NK-92 (cell line): ENCODE results near the gene LIPC.

Experiments used
- DNase-seq: peaks from one replicate; lab custom pipeline; 2025; ENCODE audit not compliant: unreplicated experiment; lab: John Stamatoyannopoulos, UW

Gene LIPC

DNA sequence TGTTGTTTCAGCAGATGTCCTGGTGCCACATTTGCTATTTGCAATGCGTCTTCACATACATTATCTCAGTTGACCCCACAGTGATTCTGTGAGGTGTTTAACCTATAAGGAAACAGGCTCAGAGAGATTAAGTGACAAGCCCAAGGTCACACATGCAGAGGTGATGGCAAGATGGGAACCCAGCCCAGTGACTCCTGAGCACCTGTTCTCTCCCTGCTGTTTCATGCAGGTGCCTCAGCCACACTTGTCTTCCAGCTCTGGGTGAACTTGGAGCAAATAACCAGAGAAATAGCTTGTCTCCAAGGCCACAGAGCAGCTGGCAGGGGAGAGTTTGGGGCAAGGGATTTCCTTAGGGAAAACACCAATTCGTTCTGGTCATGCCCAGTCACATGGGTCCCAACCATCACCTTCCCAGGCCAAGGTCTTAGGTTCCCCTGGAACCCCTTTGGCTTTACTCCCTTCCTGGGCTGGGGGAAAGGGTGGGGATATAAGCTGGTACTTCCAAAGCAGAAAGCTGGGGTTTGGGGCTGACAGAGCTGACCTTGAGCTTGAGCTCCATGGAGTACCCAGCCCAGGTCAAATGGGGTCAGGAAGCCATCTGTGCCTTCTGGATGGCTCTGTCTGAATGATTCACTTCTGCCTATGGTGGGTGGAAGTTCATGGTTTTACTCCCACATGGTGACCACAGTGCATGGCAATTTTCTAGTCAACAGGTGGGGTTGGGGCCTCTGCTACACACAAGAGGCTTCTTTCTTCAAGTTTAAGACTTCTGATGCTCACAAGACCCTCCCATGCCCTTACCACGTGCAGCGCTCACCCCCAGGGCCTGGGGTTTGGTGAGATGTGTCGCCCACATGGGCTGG is 22.4 kb downstream of the LIPC start:
- no peak for DNase-seq

DNA sequence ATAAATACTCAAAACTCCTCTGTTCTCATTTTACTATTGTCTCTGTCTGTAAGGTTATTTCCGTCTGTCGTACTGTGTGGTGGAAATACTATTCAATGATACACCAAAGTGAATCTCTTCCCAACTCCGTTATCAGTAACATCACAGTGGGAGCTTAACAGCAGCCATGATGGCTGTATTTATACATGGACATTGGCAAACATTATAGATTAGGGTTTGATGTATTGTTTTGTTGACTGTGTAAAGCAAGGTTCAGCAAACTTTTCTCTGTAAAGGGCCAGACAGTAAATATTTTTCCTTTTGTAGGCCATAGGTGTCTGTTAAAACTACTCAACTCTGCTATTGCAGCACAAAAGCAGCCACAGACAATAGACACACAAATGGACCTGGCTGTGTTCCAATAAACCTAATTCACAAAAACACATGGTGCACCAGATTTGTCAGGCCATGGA is 23.2 kb downstream of the LIPC start:
- DNase-seq, result no peak

DNA sequence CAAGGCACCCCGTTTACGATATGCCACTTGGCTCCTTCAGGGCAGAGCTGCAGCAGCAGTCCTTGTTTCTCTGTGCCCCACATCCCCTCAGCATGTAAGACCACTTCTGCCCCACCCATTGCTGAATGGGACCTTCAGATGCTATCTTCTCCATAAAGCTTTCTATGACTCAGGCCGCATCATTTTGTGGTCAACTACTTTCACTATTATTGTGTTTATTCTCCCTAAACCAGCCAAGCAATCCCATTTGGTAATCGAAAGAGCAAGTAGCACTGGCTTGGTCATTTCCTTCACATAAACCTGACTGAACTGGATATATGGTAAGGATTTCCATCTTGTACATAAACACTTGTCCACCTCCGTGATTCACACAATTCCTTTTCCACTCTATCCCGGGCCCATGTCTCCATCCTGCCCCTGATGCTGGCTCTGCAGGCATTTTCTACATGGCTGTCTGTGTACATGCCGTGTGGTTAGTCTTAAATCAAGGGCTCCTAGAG is 25.7 kb downstream of the LIPC start:
- DNase-seq, result no peak

DNA sequence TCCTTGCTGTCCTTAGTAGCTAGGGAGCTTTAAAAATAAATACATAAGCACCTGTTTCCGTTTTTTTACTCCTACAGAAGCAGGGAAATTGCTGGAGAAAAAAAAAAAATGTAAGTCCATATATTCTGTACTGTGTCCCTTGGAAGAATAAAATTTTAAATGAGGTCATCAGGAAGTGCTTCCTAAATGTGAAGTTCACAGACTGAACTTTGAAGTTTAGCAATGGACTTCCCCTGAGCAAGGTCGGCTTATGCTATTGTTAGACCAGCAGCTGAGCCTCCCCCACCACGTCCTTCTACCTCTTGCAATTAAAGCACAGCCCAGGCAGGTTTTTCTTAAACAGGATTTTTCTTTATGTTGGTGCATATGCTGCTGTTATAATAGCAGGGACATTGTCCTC is 26.3 kb downstream of the LIPC start:
- no peak for DNase-seq

DNA sequence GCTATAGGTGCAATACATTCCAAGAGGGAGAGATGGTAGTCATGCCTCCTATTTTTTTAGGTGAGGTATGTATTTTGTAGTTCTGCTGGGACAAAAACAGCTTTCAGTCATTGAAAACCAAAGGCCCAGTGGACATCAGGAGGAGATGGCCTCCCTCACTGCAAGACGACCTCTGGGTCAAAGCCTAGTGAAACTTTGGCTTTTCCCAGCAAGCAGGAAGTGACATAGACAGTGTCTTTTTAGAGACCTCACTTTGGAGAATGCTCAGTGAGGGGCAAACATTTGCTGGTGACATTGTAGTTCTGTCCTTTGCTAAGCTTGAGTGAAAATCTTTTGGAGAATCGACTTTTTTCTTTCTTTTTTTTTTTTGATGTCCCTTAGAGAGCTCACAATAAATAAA is 27.3 kb downstream of the LIPC start:
- no peak for DNase-seq

DNA sequence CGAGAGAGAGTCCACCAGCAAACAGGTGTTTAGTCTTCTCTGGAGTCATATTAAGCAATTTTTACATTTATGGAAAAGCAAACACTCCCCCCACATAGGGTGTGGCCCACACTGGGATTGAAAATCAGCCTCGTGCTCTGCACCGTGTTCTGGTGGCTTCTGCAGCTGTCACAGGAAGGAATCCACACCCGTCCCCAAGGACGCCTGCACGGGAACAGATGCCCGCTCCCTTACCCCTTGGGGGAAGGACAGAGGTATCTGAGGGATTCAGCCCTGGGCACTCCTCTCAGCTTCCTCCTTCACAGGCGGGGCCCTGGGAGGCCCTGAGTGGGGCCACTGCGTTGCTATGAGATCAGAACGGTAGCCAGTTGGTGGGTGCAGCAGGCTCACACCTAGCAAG is 27.8 kb downstream of the LIPC start:
- DNase-seq, result no peak

DNA sequence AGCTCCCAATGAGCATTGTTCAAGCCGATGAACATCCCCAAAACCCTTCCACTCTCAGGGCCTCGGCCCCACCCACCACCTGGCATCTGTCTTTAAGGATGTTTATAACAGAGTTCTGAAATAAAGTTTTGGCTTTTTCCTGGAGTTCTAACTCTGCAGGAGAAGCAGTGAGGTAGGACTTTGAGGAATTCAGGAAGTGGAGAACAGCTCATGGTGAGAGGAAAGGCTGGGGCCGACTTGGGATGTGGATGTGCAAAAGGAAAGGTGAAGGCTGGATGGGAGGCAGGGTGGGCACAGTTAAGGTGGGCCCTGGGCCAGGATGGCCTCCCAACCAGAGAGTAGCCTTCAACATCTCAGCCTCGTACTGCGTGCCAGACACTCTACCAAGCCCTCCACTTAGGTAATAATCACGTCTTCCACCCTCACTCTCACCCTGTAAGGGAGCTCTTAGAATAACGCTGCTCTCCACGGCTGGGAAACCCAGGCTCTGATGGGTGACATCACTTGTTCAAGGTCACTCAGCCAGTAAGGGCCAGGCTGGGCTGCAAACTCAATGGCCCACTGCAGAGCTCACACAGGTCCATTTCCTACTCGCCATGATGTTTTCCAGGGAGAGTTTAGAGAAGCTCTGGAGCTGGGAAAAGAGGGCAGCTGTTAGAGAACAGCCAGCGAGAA is 28.5 kb downstream of the LIPC start:
- no peak for DNase-seq

DNA sequence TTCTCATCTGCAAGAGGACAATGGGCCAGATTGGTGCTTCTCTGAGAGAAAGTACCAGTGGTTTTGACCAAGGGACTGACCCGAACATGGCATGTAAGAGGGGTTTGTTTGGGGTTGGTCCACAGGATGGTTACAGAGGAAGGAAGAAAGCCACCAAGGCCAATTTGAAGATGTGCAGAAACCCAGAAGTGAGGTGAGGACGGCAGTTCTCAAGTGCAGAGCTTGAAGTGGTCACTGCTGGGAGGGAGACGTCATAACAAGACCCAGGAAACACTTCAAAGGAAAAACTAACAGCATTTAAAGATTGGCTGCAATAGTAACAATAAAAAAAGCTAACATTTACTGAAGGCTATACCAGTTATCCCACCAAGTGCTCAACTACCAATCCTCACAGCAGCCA is 29.1 kb downstream of the LIPC start:
- no peak for DNase-seq

DNA sequence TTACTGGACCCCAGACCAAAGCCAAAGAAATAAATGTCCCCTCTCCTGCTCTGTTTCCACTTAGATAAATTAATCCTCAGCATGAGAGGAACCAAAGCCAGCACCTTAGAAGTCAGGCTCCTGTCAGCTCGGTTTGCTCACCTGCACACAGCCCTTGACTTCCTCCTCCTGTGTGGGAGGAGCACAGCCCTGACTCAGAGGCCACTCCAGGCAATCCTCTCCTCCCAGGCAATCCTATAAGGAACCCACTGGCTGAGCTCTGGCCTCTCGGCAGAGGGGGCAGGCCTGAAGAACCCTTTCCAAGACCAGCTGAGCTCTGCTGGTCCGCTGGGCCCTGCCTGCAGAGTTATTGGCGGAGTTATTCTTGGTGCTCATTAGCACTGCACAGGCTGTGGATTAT is 30.8 kb downstream of the LIPC start:
- no peak for DNase-seq

DNA sequence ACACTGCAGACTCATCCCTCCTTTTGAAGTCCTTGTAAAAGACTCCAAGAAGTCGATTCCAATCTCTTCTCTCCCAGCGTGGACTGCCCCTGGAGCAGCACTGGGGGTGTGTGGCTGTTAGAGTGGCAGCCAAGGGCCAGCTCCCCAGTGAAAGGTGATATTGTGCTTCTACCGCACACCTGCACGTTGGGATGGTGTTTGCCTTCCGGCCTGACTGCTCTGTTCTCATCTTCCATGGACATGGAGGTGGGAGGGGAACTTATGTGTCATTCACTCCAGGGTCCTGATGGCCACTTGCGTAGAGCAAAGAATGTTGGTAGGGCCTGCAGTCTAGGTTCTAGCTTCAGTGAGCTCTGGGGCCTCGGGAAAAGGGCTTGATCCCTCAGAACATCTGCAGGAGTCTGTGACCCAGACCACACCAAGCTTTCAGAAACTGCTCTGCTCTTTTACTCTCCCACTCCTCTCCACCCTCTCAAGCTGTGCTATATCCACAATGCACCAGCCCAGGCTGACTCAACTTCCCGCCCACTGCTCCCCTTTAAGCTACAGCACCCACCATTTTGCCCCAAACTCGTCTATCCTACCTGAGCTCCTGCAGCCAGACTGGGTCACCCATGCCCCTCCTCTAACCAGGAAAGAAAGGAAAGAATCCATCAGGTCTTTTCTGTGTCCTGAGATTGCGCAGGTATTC is 31.3 kb downstream of the LIPC start:
- no peak for DNase-seq

DNA sequence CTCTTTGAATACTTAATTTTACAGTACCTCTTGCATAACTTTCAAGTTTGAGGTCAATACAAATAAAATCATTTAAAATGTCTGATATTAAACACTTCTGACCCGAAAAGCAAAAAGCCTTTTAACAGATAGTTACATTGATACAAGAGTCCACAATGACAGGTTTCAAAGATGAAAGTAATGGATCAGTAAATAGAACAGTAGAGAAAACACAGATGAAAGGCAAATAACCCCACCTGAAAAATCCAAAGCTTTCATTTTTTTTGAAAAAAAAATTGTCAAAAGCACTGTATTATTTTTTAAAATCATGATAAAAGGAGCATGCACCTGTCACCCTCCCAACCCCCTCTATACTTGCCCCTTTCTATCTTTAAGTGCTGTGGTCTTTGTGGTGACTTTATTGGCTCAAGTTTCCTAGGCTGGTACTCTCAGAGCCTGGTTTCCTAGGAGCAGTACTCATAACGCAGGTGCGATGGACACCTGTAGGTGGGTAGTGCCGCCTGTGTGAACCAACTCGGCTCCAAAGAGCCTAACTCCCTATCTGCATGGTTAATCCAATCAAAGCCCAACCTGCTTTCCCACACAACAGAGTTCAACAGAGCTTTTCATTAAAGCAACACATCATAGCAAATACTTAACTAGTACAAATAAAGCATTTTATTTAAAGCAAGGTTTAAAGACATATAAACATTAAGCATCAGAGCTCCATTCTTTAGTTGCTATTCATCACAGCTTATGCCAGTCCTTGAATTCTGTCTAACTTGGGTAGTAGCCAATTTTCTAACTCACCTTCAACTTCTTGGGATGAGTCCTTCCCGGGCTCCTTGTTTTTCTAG is 32.2 kb downstream of the LIPC start:
- no peak for DNase-seq

DNA sequence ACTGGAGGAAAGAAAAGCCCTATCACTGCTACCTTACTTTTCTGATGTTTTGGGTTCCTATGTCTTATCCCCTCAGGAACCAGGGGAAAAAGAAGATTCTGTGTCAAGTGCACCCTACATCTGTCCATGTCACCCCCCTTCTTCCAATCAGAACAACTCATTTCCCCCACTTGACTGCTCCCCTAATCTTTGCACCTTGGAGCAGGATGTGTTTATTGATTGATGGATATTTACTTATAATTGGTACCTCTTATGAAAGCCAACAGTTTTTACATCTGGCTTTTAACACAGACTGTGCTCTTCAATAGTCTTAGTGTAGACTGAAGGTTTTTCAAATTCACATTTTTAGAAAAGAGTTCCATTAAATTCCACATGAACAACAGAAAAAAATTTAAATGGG is 33.3 kb downstream of the LIPC start:
- DNase-seq, result no peak

DNA sequence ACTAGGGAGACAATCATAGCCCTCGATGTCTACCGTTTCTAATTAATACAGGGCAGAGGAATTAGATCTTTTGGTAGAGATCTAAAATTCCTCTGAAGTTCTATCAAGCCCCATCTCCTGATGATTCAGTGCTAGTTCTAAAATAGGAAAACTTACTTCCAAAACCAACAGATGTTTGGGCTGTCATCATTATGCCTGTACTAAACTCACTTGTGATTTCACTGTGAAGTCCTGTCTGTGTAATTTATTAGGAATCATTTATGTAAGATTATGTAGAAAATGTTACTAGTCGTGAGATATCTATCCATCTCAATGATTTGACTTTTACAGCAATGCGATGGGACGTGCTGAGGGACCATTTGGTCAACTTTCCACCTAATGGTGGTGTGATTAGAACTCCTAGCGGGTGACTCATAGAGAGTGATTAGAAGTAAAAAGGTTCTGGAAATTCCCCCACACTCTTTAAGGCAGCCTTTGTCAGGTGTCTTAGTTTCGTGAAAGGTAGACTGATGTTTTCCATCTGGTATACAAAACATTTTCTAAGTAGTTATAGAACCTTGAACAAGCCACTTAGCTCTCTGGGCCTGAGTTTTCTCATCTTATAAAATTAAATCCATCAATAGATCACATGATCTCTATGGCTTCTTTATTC is 34.2 kb downstream of the LIPC start:
- no peak for DNase-seq

DNA sequence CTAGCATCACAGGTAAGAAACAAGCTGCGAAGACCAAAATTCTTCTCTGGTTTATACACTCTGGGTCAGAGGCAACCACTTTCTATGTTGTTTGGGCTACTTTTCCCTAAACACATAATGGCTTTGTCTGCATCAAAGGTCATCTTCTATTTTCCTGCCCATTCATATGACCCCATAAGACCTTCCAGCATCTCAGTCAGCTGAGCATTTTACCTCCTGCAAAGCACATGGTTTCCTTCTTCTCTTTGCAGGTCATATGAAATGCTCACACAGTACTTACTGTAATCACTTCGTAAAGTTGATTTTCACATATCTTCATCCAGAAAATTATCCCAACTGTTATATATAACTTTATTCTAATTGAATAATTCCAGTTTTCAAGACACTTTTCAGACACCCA is 34.8 kb downstream of the LIPC start:
- no peak for DNase-seq

DNA sequence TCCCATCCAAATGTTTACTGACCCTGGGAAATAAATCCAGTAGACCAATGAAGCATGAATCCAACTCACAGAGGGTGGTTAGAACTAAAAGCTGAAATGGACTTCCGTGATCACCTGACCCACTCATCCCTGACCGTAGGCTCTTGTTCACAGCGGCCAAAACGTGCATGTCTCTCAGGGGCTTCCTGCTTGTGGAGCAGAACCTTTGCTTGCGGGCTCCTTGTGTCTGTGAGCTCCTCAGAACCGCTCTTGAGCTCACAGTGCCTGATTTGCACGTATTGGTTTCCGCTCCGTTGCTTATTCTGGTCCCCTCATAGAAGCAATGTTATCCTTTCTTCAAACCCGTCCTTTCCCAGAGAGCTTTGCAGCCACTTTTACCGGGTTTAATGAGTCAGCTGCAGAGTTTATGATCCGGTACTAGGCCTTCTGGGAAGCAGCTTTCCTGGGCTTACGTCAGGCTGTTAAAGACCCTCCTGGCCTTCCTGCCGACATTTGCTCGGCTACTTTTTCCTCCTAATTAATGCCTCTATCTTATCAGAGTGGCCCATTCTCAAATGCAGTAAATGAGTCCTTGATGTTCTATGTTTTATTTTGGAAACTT is 35.4 kb downstream of the LIPC start:
- DNase-seq, result no peak

DNA sequence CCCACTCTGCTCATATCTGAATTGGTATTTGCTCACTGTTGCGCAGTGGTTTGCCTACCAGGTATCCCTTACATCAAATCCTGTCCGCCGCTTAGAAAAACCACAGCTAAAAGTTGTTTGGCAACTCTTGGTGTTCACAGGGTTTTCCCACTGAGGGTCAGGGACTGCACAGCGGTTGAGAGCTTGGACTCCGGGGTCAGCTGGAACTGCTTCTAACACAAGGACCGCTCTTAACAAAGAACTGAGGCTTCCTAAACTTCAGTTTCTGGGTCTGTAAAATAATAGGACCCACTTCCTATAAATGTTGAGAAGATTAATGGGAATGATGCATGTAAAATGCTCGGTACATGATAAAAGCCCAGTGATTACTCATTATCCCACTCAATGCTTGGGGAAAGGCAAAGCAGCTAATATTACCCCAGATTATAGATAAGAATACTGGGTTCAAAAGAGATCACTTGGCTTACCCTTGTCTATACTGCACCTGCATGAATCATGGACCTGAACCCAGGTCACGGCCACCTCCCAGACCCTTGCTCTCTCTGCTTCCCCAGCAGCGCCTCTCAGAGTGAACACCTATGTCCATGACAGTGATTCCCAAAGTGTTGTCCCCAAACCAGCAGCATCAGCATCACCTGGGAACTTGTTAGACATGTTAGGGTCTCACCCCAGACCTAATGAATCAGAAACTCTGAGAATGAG is 36.1 kb downstream of the LIPC start:
- no peak for DNase-seq

DNA sequence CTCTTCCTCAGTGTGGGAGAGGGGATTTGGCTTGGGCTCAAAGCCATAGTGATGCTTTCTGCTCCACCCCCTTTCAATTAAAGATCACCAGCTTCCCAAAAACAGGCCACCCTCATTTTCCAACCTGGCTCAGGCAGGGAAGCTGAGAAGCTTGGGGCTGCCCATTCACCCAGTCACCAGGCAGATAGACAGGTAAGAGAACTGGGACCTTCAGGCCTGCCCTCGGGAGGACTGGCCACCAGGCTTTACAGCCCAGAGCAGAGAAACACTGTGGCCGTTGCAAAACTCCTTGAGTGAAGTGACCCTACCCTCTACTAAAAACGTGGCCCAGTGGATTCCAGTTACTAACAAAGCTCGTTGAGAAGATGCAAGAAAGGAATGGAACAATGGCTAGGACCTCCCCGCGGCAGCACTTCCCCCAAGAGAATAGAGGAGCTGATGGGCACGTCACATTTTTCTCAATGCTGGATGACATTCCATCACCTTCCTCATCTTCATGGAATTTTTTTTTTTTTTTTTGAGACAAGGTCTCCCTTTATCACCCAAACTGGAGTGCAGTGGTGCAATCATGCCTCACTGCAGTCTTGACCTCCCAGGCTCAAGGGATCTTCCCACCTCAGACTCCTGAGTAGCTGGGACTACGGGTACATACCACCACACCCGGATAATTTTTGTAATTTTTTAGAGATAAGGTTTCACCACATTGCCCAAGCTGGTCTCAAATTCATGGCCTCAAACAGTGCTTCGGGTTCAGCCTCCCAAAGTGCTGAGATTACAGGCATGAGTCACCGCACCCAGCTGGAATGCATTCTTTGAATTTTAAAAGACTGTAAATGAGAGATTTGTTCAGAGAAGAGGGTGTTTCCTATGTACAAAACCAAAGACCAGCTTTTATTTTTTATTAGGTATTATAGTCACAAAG is 37.9 kb downstream of the LIPC start:
- DNase-seq, result no peak

DNA sequence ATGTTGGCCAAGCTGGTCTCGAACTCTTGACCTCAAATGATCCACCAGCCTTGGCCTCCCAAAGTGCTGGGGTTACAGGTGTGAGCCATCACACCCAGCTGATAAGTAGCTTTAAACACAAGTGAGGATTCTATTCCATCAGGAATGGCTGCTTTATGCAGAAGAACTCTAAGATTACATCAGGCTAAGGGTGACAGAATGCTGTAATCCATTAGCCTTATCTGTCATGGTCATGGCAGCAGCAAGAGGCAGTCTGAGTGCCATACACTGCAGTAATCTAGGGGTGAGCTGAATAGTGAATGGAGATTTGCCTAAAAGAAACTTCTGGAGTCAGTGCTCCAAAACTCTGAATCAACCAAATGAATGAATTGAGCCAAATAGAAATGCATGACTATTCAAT is 39.6 kb downstream of the LIPC start:
- no peak for DNase-seq
